ENCODE measurements around the gene UEVLD.

Gene UEVLD

DNA sequence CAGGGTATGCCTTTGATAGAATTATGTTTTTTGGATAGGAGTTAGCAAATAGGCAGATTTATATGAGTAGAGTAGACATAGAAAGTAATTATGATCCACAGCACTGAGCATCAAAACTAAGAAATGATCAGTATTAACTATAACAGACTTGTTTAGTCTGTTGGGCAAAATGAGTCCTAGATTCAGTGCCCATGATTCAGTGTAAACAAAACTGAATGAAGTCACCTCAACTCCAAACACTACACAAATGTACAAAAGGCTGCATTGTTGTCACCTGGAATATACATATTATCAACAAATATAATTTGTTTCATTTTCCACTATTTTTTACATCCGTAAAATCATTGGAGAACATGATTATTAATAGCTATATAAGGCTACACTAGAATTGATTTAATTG lies 6.7 kb downstream of the UEVLD start:
- no peak for DNase-seq (ENCODE audit: low read depth)

DNA sequence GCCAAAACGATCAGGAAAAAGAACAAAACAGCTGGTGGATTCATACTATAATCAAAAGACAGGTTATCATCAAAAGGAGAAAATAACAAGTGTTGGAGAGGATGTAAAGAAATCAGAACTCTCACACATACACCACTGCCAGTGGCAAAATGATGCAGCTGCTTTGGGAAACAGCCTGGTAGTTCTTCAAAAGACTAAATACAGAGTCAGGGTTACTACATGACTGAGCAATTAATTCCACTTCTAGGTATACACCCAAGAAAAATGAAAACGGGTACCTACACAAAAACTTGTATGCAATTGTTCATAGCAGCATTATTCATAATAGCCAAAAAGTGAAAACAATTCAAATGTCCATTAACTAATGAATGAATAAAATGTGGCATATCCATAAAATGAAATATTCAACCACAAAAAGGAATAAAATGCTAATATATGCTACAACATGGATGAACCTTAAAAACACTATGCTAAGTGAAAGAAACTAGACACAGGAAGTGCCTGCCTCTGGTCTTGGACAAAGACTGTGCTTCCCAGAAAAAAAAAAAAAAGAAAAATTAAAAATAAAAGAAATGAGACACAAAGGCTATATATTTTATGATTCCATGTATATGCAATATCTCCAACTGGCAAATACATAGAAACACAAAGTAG lies 8.3 kb downstream of the UEVLD start:
- no peak for DNase-seq (ENCODE audit: low read depth)

GRCh38 chr11:18578975-18579598 lies 9.4 kb downstream of the UEVLD start:
- no peak for DNase-seq (ENCODE audit: low read depth)

DNA sequence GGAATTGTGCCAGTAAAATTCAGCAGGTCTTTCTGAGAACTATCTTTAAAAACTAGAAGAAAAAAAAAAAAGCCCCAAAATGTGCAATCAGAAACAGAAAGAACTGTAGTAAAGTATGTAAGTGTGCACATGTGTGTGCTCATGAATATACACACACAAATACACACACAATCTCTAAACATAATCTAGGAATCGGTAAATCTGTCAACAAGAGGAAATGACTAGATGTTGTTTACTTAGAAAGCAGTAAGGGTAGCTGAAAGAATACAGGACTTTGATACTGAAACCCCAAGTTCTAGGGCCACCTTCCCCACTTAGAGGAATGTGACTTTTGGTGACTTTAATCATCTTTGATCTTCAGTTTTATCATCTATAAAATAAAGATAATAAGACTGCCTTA lies 13.2 kb downstream of the UEVLD start:
- no peak for DNase-seq (ENCODE audit: low read depth)

DNA sequence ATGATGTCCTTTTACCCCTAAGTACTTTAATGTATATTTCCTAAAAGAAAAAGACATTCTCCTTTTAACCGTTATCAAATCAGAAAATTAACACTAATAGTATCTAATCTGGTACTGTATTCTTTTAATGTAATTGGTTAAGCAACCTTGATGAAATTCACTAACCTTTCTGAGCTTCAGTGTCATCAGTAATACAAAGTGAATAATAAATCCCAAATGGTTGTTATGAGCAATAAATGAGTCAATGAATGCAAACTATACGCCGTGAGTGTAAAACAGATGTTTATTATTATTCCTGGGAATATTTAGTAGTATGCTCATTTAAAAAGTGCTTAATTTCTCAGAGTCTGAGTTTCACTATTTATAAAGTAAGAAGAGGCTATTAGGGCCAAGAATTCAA lies 21.5 kb downstream of the UEVLD start:
- peak; percentile 33 for DNase-seq (ENCODE audit: low read depth)

GRCh38 chr11:18566406-18566805 lies 22.1 kb downstream of the UEVLD start:
- peak; percentile 19 for DNase-seq (ENCODE audit: low read depth)

GRCh38 chr11:18564149-18564548 lies 24.4 kb downstream of the UEVLD start:
- DNase-seq (ENCODE audit: low read depth), result no peak

DNA sequence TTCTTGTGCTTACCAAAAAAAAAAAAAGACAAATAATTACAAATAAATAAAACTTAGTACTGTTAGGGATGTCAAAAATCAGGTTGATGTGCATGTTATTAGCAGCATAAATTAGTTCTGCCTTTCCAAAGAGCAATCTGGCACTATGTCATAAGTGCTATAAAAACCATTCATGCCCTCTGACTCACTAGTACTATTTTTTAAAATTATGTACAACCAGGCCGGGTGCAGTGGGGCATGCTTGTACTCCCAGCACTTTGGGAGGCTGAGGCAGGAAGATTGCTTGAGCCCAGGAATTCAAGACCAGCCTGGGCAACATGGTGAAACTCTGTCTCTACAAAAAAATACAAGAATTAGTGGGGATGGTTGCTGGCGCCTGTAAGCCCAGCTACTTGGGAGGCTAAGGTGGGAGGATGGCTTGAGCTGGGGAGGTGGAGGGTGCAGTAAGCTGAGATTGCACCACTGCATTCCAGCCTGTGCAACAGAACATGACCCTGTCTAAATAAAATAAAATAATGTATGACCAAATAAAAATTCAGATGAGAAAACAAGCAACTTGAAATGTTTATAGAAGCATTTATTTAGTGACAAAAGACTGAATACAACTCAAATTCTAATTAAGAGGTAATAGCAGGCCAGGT lies 25.3 kb downstream of the UEVLD start:
- peak; percentile 22 for DNase-seq (ENCODE audit: low read depth)

GRCh38 chr11:18548001-18548400 lies 40.5 kb downstream of the UEVLD start:
- DNase-seq (ENCODE audit: low read depth), result peak; percentile 10

GRCh38 chr11:18540207-18541009 lies 48.1 kb downstream of the UEVLD start:
- no peak for DNase-seq (ENCODE audit: low read depth)

GRCh38 chr11:18536209-18536608 lies 52.3 kb downstream of the UEVLD start:
- no peak for DNase-seq (ENCODE audit: low read depth)

GRCh38 chr11:18534245-18534644 lies 54.3 kb downstream of the UEVLD start:
- no peak for DNase-seq (ENCODE audit: low read depth)

GRCh38 chr11:18533365-18533764 lies 55.2 kb downstream of the UEVLD start:
- no peak for DNase-seq (ENCODE audit: low read depth)

GRCh38 chr11:18527512-18527911 lies 61.0 kb downstream of the UEVLD start:
- DNase-seq (ENCODE audit: low read depth), result peak; percentile 44

DNA sequence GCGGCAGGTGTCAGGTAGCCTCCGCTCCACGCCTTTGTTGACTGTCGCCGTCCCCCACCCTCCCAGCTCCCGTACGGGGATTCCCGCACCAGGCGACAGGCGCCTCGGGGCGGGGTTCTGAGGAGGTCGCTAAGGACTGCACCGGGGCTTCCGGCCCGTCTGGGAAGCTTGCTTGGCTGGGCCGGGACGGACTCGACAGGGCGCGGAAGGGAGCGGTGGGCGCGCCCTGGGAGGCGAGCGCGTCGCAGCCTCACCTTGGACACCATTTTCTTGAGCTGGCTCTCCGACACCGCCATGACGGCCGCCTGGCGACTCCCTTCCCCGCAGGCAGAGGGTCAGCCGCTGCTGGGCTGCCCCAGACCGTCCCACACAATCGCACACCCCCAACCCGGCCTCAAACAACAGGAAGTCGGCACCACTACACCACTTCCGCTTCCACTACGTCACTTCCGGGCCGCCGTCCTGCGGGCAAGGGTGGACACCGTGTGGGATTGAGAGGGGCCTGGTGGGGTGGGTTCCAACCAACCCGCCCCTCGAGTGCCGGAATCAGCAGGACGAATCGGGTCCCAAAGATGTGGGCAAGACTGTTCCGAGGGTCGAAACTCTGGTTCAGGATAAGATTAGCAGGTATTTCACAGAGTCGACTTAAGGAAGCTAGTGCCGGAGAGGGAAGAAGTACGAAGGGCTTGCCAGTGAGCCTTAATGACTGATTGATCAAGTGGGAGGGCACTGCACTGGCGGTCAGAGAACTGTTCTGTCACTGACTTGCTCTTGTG lies 61.8 kb downstream of the UEVLD start, which contains the start of gene TSG101:
Gene TSG101, minus strand, starts transcription at position 422 of the 776 bp plus-strand sequence. Its CDS starts 126 bp downstream, at position 296.
- peak; percentile 91 for DNase-seq (ENCODE audit: low read depth)

- no peak for DNase-seq (ENCODE audit: low read depth)
Measured at GRCh38 chr11:18526130-18526520, 62.4 kb downstream of the UEVLD start.

GRCh38 chr11:18524248-18524647 lies 64.3 kb downstream of the UEVLD start:
- no peak for DNase-seq (ENCODE audit: low read depth)

- DNase-seq (ENCODE audit: low read depth), result no peak
Measured at GRCh38 chr11:18523084-18523483, 65.5 kb downstream of the UEVLD start.

GRCh38 chr11:18522388-18522787 lies 66.1 kb downstream of the UEVLD start:
- DNase-seq (ENCODE audit: low read depth), result no peak

DNA sequence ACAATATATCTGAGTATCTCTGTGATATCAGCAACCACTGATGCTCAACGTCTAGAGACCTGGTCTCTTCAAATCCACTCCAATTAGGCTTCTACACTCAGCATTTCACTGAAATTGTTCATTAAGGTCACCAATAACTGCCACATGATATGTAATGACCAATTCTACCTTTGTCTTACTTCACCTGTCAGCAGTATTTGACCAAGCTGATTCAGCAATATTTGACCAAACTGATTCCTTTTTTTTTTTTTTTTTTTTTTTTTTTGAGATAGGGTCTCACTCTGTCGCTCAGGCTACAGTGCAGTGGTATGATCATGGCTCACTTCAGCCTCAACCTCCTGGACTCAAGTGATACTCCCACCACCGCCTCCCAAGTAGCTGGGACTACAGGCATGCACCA lies 67.4 kb downstream of the UEVLD start:
- DNase-seq (ENCODE audit: low read depth), result no peak

DNA sequence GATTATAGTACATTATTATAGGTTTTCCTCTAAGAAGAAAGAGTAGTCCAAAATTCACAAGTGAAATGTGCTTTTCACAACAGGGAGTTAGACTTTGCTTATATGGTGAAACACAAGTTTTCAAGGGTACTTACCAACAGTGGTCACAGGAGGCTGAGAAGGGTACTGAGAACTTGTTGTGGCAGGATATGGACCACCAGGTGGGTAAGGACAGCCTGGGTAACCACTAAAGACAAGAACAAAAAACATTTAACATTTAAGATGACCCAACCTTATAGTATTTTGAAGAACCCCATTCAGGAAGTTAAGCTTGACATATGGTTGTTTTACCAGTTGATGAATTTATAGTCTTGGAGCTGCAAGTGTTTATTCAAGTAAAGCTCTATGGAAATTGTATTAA lies 86.2 kb downstream of the UEVLD start:
- DNase-seq (ENCODE audit: low read depth), result no peak

- no peak for DNase-seq (ENCODE audit: low read depth)
Measured at GRCh38 chr11:18501629-18502028, 86.9 kb downstream of the UEVLD start.

Data from fibroblast of gingiva (primary cell).